GM19351 (cell line): ENCODE measurements around the gene PIK3AP1.
A peak's percentile ranks its signal among the peaks of the same experiment; 100 is the strongest.
"Not testable (repeated sequence)": the region's sequence is repeated elsewhere in the genome, so short reads cannot be mapped to it uniquely, and the experiment has no call there.

Source experiments
- ATAC-seq: cut with Tn5 transposase; IDR thresholded peaks from one replicate; pipeline ENCODE4 v1.9.1; 2021; ENCODE audit warnings: mild to moderate bottlenecking, moderate library complexity; ENCODE audit not compliant: unreplicated experiment

The PIK3AP1 gene

DNA sequence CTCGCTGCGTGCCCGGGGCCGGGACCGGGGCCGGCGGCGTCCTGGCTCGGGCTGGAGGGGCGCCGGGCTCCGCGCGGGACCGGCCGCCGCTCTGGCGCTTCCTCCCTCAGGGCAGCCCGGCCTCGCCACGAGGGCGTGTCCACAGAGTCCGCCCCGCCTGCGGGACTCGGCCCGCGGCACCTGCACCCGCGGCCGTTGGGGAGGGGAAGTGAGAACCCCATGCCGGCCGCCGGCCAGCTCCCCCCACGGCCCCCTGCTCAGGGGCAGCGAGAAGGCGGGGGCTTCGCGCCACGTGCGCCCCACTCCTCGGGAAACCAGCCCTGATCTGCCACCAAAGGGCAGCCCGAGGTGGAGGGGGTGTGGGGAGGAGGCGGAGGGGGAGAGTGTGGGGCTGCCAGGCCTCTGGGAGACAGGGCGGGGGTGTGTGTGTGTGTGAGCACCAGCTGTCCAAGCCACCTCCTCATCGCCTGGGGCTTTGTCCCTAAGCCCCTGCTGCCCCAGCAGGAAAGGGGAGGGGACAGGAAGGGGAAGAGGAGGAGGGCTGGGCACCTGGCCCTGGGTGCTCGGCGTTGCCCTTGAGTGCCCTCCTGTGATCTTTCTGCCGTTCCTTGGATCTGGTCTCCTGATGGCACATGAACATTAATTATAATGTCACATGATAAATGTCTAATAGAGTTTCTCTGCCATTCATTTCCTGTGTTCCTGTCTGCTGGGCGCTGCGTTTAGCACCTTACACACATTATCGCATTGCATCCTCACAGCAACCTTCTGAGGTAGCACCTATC, at the start of gene PIK3AP1:
Gene PIK3AP1 (minus strand): TSS at position 93 of the 785 bp plus-strand sequence. CDS start 120 bp downstream, outside the sequence.
- ATAC-seq = peak; percentile 65

- ATAC-seq = no peak
Observed at GRCh38 chr10:96768136-96768535, 47.8 kb upstream of the PIK3AP1 start.

GRCh38 chr10:96767611-96768010, 47.3 kb upstream of the PIK3AP1 start:
- no peak for ATAC-seq

DNA sequence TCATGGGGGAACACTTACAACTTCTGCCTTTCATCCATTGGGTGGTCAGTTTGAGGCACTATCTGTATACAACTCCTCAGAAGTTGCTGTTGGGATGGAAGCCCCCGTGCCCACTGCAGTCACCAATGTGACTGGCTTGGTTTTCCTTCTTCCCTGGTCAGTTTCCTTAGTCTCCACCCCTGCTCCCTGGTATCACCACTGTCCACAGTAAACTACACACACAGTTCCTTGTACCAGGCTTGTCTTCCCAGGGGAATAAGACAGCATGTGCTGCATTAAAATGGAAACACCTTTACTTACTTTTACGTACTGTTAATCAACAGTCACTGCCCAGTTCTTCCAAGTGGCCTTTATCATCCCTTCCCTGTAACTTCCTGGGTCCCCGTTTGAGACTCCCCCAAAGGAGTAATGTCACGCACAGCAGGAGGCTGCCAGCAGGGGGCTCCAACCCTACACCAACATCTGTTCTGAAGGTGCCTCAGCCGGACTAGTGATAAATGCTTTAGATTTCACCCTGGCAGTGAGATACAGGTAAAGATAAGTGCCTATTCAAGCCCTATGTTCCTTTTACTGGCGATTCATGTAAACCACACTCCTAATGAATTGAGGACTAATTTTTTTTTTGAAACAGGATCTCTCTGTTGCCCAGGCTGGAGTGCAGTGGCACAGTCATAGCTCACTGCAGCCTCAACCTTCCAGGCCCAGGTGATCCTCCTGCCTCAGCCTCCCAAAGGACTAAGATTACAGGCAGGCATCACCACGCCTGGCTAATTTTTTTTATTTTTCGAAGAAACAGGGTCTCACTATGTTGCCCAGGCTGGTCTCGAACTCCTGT, 45.3 kb upstream of the PIK3AP1 start:
- peak; percentile 84 for ATAC-seq

GRCh38 chr10:96764425-96765060, 44.2 kb upstream of the PIK3AP1 start:
- no peak for ATAC-seq

DNA sequence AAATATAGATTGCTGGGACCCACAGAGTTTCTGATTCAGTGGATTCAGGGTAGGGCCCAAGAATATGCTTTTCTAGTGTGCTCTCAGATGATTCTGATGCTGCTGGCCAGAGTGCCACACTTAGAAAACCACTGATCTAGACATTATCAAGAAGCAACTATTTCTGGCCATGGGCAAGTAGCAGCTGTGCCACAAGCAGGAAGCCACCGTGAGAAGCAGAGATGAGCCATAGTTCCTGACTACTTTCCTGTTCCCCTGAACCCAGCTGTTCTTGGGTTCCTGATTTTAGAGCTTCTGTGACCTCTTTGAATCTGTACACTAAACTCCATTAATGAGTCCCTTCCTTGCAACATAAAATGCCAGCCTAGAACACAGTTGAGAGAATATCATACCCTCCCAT, 38.1 kb upstream of the PIK3AP1 start:
- peak; percentile 51 for ATAC-seq

GRCh38 chr10:96756111-96756903, 36.0 kb upstream of the PIK3AP1 start:
- no peak for ATAC-seq

DNA sequence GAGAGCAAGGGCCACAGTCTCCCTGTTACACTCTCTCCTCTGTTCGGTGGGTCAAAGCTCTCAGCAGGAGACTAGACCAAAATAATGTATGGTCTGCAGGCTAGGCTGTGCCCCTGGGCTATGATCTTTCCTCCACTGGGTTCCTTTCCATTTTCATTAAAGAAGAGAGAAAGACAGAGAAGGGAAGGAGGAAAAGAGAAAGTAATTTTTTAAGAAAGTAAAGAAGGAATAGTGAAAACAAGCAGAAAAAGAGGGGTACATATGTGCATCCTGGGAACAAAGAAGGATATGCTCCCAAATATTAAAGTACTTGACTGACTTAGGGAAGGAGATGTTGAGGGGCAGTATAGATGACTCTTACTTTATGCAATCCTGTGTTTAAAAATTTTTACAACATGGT, 33.6 kb upstream of the PIK3AP1 start:
- no peak for ATAC-seq

DNA sequence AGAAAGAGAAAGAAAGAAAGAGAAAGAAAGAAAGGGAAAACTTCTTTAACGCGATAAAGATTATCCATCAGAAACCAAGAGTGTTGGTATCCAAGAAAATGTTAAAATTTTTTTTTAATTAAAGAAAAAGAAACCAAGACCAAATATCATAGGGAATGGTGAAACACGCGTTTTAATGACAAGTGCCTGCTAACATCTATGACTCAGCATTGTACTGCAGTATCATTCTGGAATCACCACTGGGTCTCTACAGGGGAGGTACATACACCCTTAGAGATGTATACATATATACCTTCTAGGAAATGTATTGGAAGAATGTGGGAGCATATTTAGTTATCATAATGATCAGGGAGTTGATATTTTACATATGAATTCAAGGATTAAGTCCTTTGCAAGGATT, 32.1 kb upstream of the PIK3AP1 start:
- ATAC-seq = no peak

- not testable (repeated sequence) for ATAC-seq
Observed at GRCh38 chr10:96750316-96750715, 30.0 kb upstream of the PIK3AP1 start.

DNA sequence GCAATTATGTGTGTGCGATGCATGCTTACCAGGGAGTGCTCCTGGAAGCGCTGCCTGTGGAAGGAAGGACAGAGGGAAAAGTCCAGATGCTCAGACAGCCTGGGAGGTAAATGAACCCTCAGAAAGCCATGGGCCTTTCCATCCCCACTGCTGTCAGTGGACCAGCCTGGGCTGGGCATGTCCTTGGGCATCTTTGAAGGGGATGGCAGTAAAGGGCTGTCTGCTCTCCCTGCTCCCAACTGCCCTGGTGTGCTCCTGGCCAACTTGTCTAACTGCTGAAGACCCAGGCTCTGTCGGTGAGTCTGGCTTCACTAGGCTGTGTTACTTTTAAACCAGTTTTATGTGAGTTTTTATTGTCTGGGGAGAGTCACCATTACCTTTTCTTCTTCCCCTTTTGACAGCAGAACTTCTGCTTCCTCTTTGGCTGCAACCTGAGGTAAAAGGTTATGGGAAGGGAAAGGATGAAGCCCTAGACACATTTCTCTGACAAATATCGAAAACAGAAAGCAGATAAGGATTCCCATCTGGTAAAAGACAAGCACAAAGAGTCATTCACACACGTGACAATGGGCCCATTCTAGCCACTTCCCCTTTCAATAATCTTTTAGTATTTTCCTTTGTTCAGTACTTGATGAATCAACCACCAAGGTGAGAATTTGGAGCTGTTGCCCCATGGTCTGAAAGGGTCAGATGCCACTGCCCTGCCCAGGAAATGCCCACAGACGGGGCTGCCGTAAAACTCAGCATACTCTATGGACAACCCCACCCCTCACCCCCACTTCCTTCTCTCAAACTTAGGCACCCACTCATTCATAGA, 27.6 kb upstream of the PIK3AP1 start:
- peak; percentile 89 for ATAC-seq

GRCh38 chr10:96746503-96746902, 26.2 kb upstream of the PIK3AP1 start:
- no peak for ATAC-seq

GRCh38 chr10:96745950-96746349, 25.6 kb upstream of the PIK3AP1 start:
- ATAC-seq = no peak

- no peak for ATAC-seq
Observed at GRCh38 chr10:96743988-96744585, 23.8 kb upstream of the PIK3AP1 start.

GRCh38 chr10:96741557-96741956, 21.2 kb upstream of the PIK3AP1 start:
- not testable (repeated sequence) for ATAC-seq

DNA sequence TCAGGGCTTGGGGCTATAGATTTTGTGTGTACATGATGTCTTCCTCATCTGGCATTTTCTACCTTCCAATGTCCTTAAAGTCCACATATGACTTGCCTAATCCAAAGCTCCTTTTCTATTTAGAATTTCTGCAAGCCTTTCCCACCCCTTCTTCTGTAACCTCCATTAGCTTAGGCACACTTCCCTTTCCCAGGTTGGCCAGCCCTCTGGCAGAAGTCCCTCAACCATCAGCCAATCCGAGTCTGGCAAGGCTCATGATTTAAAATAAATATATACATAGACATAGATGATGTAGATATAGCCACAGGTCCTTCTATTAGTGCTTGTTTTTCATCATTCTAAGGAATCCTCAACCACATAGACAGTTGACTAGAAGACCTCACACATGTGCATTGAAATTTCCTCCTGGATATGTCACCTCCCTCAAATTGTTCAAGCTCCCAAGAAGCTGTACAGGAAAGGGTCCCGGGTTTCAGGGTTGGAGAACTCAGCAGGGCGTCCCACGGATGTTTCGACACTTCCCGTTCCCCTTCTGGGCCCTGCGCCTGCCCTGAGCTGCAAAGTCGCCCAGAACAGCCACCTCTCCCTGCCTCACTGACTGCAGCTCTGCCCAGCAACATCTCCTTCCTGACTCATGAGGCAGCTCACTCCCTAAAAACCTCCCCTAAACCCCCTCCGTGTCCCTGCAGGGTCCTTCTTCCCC, 20.4 kb upstream of the PIK3AP1 start:
- ATAC-seq = no peak

DNA sequence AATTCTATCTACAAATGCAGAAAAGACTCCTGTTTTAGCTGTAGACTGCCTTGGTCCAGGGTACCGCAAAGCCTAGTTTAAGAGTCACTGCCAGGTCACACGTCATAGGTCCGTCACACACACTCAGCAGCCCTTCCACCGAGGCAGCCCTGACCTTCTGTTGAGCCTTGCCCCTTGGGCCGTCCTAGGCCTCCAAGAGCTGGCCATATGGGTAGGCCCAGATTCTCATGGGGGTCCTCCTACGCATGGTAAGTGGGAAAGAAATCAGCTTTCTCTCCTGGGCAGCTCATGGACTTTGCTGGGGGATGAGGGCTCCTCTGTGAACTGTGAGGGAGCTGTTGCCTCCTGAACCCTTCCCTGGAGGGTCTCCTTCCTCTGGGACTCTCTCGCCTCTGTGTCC, 19.8 kb upstream of the PIK3AP1 start:
- no peak for ATAC-seq

GRCh38 chr10:96737307-96737902, 17.1 kb upstream of the PIK3AP1 start:
- peak; percentile 63 for ATAC-seq
